Stimulated activated naive CD8-positive, alpha-beta T cell treated with anti-CD3 and anti-CD28 coated beads, Interleukin-15, Interleukin-2, amounts not matched to agents 100 ng/mL and 50 ng/mL, for 24 hours (primary cell): ENCODE data around the gene SPIRE1.
"Not testable (repeated sequence)": the region's sequence is repeated elsewhere in the genome, so short reads cannot be mapped to it uniquely, and the experiment has no call there.

Source experiments
- H3K27ac Mint-ChIP-seq: one replicate; pipeline ENCODE4 v1.8.0; 2021; ENCODE audit warnings: mild to moderate bottlenecking, mixed read lengths
- H3K27me3 Mint-ChIP-seq: one replicate; pipeline ENCODE4 v1.8.0; 2021; ENCODE audit warnings: mixed read lengths
- H3K36me3 Mint-ChIP-seq: one replicate; pipeline ENCODE4 v1.8.0; 2021; ENCODE audit warnings: low read depth, mixed read lengths
- H3K4me1 Mint-ChIP-seq: one replicate; pipeline ENCODE4 v1.8.0; 2021; ENCODE audit warnings: low read depth, mixed read lengths
- H3K4me3 Mint-ChIP-seq: one replicate; pipeline ENCODE4 v1.8.0; 2021; ENCODE audit warnings: mild to moderate bottlenecking, mixed read lengths
- H3K9me3 Mint-ChIP-seq: one replicate; pipeline ENCODE4 v1.8.0; 2021; ENCODE audit warnings: mixed read lengths

The SPIRE1 gene

GRCh38 chr18:12658426-12659138 lies 675 bp upstream of the SPIRE1 start:
- Mint-ChIP-seq H3K4me3 (peak overlapping the region; percentile 83), H3K27me3 (peaks cover 29% of the 10 kb centered on the region), H3K36me3 (no peaks in the 10 kb centered on the region), H3K9me3 (no peaks in the 10 kb centered on the region), H3K27ac (no peak overlapping the region), H3K4me1 (peaks cover 18% of the 10 kb centered on the region)

DNA sequence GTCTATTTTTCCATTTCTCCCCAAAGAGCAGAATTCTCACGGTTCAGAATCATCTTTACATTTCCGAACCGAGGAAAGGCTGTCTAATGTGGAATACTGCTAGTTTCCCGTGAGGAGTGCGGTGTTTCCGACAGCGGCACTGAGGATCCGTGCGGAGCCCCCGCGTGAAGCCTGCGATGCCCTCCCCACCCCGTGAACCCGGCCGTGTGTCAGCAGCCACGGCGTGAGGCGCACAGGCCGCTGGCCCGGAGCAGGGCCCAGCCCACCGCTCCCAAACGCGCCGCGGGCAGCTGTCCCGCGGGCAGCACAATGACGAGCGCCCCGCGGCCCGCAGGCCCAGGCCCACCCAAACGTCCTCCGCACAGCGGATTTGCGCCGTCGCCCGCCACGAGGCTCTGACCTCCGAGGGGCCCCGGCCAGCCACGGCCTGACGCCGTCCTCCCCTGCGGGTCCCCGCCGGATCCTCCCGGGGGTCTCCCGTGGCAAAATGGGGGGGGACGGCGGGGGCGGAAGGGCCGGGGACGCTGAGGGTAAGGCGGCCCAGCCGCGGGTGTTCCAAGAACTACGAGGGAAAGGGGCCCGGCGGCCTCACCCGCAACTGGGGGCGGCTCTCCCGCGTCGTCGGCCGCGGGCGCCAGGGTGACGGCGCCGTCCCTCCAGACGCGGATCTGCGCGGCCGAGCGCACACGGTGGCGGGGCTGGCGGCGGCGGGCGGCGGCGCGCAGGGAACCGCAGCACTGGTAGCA lies 796 bp downstream of the SPIRE1 start:
- Mint-ChIP-seq H3K36me3 (no peaks in the 10 kb centered on the region), H3K27ac (no peak overlapping the region), H3K27me3 (peaks cover 33% of the 10 kb centered on the region), H3K4me1 (peaks cover 21% of the 10 kb centered on the region), H3K9me3 (no peaks in the 10 kb centered on the region), H3K4me3 (peak overlapping the region; percentile 74)

- peaks cover 35% of the 10 kb centered on the region for H3K27me3 Mint-ChIP-seq
- no peak overlapping the region for H3K27ac Mint-ChIP-seq
- no peaks in the 10 kb centered on the region for H3K36me3 Mint-ChIP-seq
- peaks cover 21% of the 10 kb centered on the region for H3K4me1 Mint-ChIP-seq
- no peaks in the 10 kb centered on the region for H3K9me3 Mint-ChIP-seq
- peak overlapping the region; percentile 74 for H3K4me3 Mint-ChIP-seq
Measured at GRCh38 chr18:12656605-12656937, 1.3 kb downstream of the SPIRE1 start.

DNA sequence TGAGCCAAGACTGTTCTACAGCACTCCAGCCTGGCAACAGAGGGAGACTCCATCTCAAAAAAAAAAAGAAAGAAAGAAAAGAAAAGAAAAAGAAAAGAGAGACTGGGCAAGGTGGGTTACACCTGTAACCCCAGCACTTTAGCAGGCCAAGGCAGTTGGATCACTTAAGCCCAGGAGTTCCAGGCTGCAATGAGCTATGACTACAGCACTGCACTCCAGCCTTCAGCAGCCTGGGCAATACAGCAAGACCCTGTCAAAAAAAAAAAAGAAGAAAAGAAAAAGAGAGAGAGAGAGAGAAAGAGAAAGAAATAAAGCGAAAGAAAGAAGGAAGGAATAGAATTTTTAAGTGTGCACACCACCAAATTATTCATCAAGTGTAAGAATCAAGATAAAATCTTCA lies 2.9 kb downstream of the SPIRE1 start:
- Mint-ChIP-seq H3K4me1 (peaks cover 21% of the 10 kb centered on the region), H3K9me3 (no peaks in the 10 kb centered on the region), H3K27me3 (peaks cover 40% of the 10 kb centered on the region), H3K36me3 (no peaks in the 10 kb centered on the region), H3K4me3 (no peak overlapping the region), H3K27ac (no peak overlapping the region)

DNA sequence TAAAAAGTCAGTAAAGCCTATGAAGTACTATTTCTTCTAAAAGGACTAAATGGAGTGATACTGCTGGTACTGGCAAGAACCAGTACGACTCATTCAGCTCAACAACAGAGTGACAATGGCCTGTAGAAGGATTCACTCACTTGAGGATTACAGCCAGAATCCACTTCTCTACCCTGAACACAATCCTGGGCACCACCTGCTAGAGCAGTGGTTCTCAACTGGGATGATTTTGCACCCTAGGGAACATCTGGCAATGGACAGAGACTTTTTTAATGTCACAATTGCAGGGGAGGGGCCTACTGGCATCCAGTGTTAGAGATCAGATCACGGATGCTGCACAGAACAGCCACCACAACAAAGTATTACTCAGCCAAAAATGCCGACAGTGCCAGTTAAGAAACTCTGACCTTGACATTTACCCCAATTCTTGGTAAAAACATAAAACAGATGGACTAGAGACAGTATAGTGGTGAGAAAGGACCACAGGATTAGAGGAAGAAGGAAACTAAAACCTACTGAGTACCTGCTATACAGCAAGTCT lies 5.0 kb downstream of the SPIRE1 start:
- Mint-ChIP-seq H3K27me3 (peaks cover 37% of the 10 kb centered on the region), H3K4me1 (peaks cover 15% of the 10 kb centered on the region), H3K27ac (peak overlapping the region; percentile 5), H3K9me3 (no peaks in the 10 kb centered on the region), H3K4me3 (no peak overlapping the region), H3K36me3 (no peaks in the 10 kb centered on the region)

DNA sequence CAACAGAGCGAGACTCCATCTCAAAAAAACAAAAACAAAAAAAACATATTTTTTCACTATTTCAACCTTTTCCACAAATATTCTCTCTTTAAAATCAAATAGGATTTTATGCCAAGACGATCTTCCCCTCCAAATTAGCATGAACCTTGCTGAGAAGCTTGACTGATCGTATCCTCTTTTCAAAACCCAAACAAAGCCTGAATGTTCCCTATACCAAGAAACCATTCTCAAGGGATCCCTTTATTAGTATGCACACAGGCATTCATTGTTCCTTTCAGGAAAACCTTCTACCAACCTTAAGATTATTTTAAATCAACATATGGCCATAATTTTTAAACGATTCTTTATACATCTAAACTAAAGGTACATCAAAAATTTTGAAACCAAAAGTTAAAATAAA lies 6.3 kb downstream of the SPIRE1 start:
- H3K27me3 Mint-ChIP-seq = peaks cover 35% of the 10 kb centered on the region
- no peak overlapping the region for H3K4me3 Mint-ChIP-seq
- H3K9me3 Mint-ChIP-seq = no peaks in the 10 kb centered on the region
- no peaks in the 10 kb centered on the region for H3K36me3 Mint-ChIP-seq
- H3K27ac Mint-ChIP-seq = no peak overlapping the region
- peaks cover 13% of the 10 kb centered on the region for H3K4me1 Mint-ChIP-seq

- H3K4me1 Mint-ChIP-seq = peaks cover under 1% of the 10 kb centered on the region
- no peak overlapping the region for H3K4me3 Mint-ChIP-seq
- H3K27ac Mint-ChIP-seq = no peak overlapping the region
- H3K36me3 Mint-ChIP-seq = no peaks in the 10 kb centered on the region
- H3K27me3 Mint-ChIP-seq = peaks cover 23% of the 10 kb centered on the region
- no peaks in the 10 kb centered on the region for H3K9me3 Mint-ChIP-seq
Measured at GRCh38 chr18:12647773-12648172, 10.1 kb downstream of the SPIRE1 start.

GRCh38 chr18:12645751-12646203 lies 12.1 kb downstream of the SPIRE1 start:
- Mint-ChIP-seq H3K36me3 (no peaks in the 10 kb centered on the region), H3K4me1 (no peaks in the 10 kb centered on the region), H3K9me3 (no peaks in the 10 kb centered on the region), H3K4me3 (no peak overlapping the region), H3K27me3 (peaks cover 25% of the 10 kb centered on the region), H3K27ac (no peak overlapping the region)

- Mint-ChIP-seq H3K27ac (no peak overlapping the region), H3K36me3 (no peaks in the 10 kb centered on the region), H3K4me1 (no peaks in the 10 kb centered on the region), H3K4me3 (no peak overlapping the region), H3K27me3 (peaks cover 25% of the 10 kb centered on the region), H3K9me3 (no peaks in the 10 kb centered on the region)
Measured at GRCh38 chr18:12645254-12645653, 12.7 kb downstream of the SPIRE1 start.

DNA sequence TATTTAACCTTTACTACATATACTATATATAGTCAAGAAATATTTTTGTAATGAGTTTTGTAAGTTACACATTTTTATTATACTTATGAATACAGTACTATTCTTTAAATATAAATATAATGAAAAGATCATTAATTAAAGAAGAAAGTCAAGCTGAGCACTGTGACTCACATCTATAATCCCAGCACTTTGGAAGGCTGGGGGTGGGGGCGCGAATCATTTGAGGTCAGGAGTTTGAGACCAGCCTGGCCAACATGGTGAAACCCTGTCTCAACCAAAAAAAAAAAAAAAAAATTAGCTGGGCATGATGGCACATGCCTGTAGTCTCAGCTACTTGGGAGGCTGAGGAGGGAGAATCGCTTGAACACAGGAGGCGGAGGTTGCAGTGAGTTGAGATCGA lies 14.2 kb downstream of the SPIRE1 start:
- not testable (repeated sequence) for H3K27ac Mint-ChIP-seq, H3K36me3 Mint-ChIP-seq, H3K9me3 Mint-ChIP-seq, H3K4me3 Mint-ChIP-seq, H3K4me1 Mint-ChIP-seq
- H3K27me3 Mint-ChIP-seq = peaks cover 20% of the 10 kb centered on the region

DNA sequence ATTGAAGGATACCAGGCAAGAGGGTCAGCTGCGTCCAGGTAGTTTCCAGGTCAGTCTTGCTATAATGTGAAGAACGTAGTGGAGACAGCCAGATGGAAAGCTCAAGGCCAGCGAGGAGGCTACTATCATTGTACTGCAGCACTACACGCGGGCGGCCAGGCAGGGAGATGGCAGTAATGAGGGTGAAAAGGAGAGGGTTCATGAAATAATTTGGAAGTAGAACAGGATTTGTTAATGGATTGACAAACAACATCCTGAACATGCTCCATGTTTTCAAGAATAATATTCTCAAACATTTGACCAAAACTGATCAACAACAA lies 17.1 kb downstream of the SPIRE1 start:
- Mint-ChIP-seq H3K4me3 (no peak overlapping the region), H3K36me3 (no peaks in the 10 kb centered on the region), H3K27ac (no peak overlapping the region), H3K27me3 (peaks cover 20% of the 10 kb centered on the region), H3K9me3 (no peaks in the 10 kb centered on the region), H3K4me1 (no peaks in the 10 kb centered on the region)

GRCh38 chr18:12639990-12640880 lies 17.7 kb downstream of the SPIRE1 start:
- H3K27me3 Mint-ChIP-seq = peaks cover 14% of the 10 kb centered on the region
- no peak overlapping the region for H3K27ac Mint-ChIP-seq
- H3K4me1 Mint-ChIP-seq = no peaks in the 10 kb centered on the region
- no peaks in the 10 kb centered on the region for H3K36me3 Mint-ChIP-seq
- H3K4me3 Mint-ChIP-seq = no peak overlapping the region
- H3K9me3 Mint-ChIP-seq = no peaks in the 10 kb centered on the region

GRCh38 chr18:12638644-12639124 lies 19.2 kb downstream of the SPIRE1 start:
- Mint-ChIP-seq H3K27ac (no peak overlapping the region), H3K9me3 (no peaks in the 10 kb centered on the region), H3K4me3 (no peak overlapping the region), H3K36me3 (no peaks in the 10 kb centered on the region), H3K4me1 (no peaks in the 10 kb centered on the region), H3K27me3 (peaks cover 13% of the 10 kb centered on the region)

DNA sequence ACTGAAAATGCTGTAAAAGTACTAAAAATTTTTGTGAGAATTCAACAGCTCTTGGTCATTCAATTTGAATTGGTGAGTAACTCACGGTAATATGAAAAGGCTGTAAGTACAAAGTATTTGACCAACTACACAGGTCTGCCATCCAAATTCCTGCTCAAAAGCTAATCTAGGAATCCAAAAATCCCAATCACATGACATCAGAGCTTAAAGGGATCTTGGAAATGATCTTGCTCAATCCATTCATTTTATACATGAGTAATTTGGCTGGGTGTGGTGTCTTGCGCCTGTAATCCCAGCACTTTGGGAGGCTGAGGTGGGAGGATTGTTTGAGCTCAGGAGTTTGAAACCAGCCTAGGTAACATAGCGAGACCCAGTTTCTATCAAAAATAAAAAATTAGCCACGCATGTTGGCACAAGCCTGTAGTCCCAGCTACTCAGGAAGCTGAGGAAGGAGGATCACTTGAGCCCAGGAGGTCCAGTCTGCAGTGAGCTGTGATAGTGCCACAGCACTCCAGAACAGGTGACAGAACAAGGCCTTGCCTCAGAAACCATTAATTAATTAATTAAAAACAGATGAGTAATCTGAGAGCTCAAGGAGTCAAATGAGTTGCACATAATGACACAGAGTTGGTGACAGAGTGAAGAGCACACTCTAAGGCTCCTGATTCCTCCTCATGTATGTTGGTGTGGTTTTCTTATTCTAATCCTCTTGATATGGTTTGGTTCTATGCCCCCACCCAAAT lies 19.8 kb downstream of the SPIRE1 start:
- H3K36me3 Mint-ChIP-seq = no peaks in the 10 kb centered on the region
- H3K27ac Mint-ChIP-seq = no peak overlapping the region
- H3K4me1 Mint-ChIP-seq = no peaks in the 10 kb centered on the region
- peaks cover 10% of the 10 kb centered on the region for H3K27me3 Mint-ChIP-seq
- no peak overlapping the region for H3K4me3 Mint-ChIP-seq
- no peaks in the 10 kb centered on the region for H3K9me3 Mint-ChIP-seq
